Tibial artery (tissue), 4 donors: ENCODE measurements around the gene BORCS8.

ENCODE experiments used
- DNase-seq, 2 donors: peaks; one replicate each; pipeline ENCODE4 v3.0.0-alpha.2; 2019
- H3K27ac ChIP-seq, 2 donors: fragments of 200-600 bp; sonication (generic) in 1 of 2; 1 replicate in 1 of 2; 2 replicates in 1 of 2; pipeline ENCODE4 v1.5.1; 2018 to 2019; ENCODE audit warnings: mild to moderate bottlenecking in 1 of 2
- H3K27me3 ChIP-seq, 2 donors: fragments of 200-600 bp; sonication (generic) in 1 of 2; one replicate each; pipeline versions ENCODE4 v1.5.1 to v1.6.0; 2016 to 2019
- H3K36me3 ChIP-seq, 3 donors: fragments of 200-600 bp; sonication (generic) in 2 of 3; one replicate each; pipeline ENCODE4 v1.5.1; 2016 to 2019; ENCODE audit warnings: mild to moderate bottlenecking in 2 of 3
- H3K4me1 ChIP-seq, 4 donors: fragments of 200-600 bp; sonication (generic) in 2 of 4; 1 replicate in 3 of 4; 2 replicates in 1 of 4; pipeline ENCODE4 v1.5.1; 2016 to 2019
- H3K4me3 ChIP-seq, 2 donors: fragments of 200-600 bp; sonication (generic) in 1 of 2; 1 replicate in 1 of 2; 2 replicates in 1 of 2; pipeline ENCODE4 v1.5.1; 2018 to 2019; ENCODE audit warnings: mild to moderate bottlenecking in 2 of 2
- H3K9me3 ChIP-seq, 3 donors: fragments of 200-600 bp; sonication (generic) in 1 of 3; one replicate each; pipeline ENCODE4 v1.5.1; 2016 to 2019
- intact Hi-C: fragments of 100-400 bp; cut with DNase I; formaldehyde crosslinking; loops from one replicate; pipeline ENCODE4 v1.15.0; 2023; ENCODE audit warnings: low total_unique reads
- TF ChIP-seq, protein P1 (sequence below), 2 experiments: fragments of 200-600 bp in 1 of 2; fragments of 450-650 bp in 1 of 2; IDR thresholded peaks; one replicate each; pipeline ENCODE4 v1.5.1; 2017 to 2019; ENCODE audit warnings: antibody characterized with exemption in 2 of 2, mild to moderate bottlenecking in 1 of 2, moderate library complexity in 1 of 2

Gene BORCS8

DNA sequence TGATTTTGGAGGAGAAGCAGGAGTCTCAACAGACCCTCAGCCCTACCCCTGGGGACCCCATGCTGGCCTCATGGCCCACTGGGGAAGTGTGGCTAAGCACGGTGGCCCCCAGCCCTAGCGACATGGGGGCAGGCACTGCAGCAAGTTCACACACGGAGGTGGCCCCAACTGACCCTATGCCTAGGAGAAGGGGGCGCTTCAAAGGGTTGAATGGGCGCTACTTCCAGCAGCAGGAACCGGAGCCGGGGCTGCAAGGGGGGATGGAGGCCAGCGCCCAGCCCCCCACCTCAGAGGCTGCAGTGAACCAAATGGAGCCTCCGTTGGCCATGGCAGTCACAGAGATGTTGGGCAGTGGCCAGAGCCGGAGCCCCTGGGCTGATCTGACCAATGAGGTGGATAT is 34.7 kb upstream of the BORCS8 start:
- TF ChIP-seq, protein P1, sequence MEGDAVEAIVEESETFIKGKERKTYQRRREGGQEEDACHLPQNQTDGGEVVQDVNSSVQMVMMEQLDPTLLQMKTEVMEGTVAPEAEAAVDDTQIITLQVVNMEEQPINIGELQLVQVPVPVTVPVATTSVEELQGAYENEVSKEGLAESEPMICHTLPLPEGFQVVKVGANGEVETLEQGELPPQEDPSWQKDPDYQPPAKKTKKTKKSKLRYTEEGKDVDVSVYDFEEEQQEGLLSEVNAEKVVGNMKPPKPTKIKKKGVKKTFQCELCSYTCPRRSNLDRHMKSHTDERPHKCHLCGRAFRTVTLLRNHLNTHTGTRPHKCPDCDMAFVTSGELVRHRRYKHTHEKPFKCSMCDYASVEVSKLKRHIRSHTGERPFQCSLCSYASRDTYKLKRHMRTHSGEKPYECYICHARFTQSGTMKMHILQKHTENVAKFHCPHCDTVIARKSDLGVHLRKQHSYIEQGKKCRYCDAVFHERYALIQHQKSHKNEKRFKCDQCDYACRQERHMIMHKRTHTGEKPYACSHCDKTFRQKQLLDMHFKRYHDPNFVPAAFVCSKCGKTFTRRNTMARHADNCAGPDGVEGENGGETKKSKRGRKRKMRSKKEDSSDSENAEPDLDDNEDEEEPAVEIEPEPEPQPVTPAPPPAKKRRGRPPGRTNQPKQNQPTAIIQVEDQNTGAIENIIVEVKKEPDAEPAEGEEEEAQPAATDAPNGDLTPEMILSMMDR (IDR thresholded peaks at IDR 0.05) = no peak
- Histone ChIP-seq H3K27me3 (peaks cover 0 to 61% of the 10 kb centered on the region in 2 donors), H3K4me3 (no peak overlapping the region), H3K9me3 (no peaks in the 10 kb centered on the region), H3K36me3 (no peaks in the 10 kb centered on the region), H3K4me1 (peaks cover 0 to 9% (median 7%) of the 10 kb centered on the region in 4 donors), H3K27ac (no peak overlapping the region)
- intact Hi-C loops = no loop called here
- no peak for DNase-seq

DNA sequence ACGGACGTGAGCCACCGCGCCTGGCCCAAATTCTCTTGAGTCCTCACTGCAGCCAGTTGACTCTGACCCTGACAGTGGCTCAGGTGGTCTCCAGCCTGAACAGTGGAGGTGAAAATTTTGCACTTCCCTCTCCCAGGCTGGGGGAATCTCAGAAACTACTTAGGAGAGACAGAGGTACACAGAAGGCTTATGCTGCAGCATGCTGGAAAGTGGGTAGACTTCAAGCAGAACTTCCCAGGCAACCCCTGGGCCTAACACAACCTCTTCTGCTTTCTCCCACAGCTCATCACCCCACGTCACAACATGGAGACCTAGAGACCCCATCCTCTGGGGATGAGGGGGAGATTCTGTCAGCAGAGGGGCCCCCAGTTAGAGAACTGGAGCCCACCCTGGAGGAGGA is 34.3 kb upstream of the BORCS8 start:
- intact Hi-C loops = no loop called here
- TF ChIP-seq, protein P1 (IDR thresholded peaks at IDR 0.05) = no peak
- DNase-seq = no peak

DNA sequence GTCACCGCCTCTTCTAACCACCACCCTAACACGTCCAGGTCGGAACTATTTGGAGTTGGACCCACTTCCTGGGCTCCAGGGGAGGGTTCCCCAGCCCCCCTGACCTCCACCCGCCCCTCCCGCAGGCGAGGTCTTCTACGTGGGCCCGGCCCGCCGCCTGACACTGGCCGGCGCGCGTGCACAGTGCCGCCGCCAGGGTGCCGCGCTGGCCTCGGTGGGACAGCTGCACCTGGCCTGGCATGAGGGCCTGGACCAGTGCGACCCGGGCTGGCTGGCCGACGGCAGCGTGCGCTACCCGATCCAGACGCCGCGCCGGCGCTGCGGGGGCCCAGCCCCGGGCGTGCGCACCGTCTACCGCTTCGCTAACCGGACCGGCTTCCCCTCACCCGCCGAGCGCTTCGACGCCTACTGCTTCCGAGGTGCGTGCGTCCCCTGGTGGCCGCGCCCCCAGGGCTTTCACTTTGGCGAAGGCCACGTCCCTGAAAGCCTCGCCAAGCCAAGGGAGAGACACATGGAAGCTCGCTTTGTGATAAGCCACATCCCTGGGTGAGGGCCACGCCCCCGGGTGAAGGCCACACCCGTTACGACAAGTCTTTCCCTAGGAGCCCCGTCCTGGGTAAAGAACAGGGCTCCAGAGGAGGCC is 33.0 kb upstream of the BORCS8 start:
- no peaks in the 10 kb centered on the region for H3K36me3 ChIP-seq
- H3K27ac ChIP-seq = no peak overlapping the region
- peaks cover 0 to 9% (median 7%) of the 10 kb centered on the region in 4 donors for H3K4me1 ChIP-seq
- H3K9me3 ChIP-seq = no peaks in the 10 kb centered on the region
- DNase-seq = peak; percentile 27 to 69
- H3K27me3 ChIP-seq = peaks cover 0 to 61% of the 10 kb centered on the region in 2 donors
- intact Hi-C loops = no loop called here
- peak overlapping the region; percentile 13 to 45 for H3K4me3 ChIP-seq
- TF ChIP-seq, protein P1 (IDR thresholded peaks at IDR 0.05) = peak; percentile 34 to 45

More for the DNA sequence above, 34.3 kb upstream of the BORCS8 start:
- Histone ChIP-seq H3K36me3 (no peaks in the 10 kb centered on the region), H3K4me1 (peaks cover 0 to 9% (median 7%) of the 10 kb centered on the region in 4 donors), H3K4me3 (no peak overlapping the region), H3K9me3 (no peaks in the 10 kb centered on the region), H3K27ac (no peak overlapping the region), H3K27me3 (peaks cover 0 to 61% of the 10 kb centered on the region in 2 donors)

DNA sequence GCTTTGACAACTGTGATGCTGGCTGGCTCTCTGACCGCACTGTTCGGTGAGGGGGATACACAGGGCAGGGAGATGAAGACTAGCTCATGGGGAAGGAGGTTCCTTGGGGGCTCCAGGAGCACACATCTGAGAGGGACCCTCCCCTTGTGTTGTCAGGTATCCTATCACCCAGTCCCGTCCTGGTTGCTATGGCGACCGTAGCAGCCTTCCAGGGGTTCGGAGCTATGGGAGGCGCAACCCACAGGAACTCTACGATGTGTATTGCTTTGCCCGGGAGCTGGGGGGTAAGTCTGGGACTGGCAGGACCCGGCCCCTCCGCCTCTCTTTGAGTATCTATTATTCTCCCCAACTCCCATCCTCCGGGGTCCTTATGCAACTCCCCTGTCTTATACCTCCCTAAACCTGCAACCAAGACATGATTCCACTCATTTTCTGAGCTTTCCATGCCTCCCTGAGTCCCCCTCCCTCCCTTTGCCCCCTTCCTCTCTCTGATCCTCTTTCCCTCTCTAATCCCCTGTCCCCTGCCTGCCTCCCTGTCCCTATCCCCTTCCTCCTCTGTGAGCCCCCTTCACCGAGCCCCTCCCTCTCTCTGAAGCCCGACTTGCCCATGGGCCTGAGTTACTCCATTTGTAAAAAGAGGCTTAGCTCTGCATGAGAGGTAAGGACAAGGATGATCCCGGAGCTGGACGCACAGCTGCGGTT is 32.3 kb upstream of the BORCS8 start:
- Histone ChIP-seq H3K4me3 (no peak overlapping the region), H3K36me3 (no peaks in the 10 kb centered on the region), H3K27ac (no peak overlapping the region), H3K9me3 (no peaks in the 10 kb centered on the region), H3K27me3 (peaks cover 0 to 62% of the 10 kb centered on the region in 2 donors), H3K4me1 (peaks cover 0 to 9% (median 7%) of the 10 kb centered on the region in 4 donors)
- DNase-seq = no peak
- TF ChIP-seq, protein P1 (IDR thresholded peaks at IDR 0.05) = no peak
- intact Hi-C loops = no loop called here

DNA sequence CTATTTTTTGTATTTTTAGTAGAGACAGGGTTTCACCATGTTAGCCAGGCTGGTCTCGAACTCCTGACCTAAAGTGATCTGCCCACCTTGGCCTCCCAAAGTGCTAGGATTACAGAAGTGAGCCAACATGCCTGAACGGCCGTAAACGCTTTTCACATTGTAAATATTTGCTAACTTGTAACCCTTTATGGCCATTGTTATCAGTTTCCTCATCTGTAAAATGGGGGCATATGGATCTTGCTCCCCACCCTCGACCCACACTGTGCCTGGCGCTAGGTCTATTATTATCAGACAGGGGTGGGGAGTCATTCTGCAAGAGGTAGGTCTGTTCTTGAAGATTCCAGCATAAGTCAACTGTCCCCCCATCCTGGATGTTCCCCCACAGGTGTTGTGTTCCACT is 31.7 kb upstream of the BORCS8 start:
- Histone ChIP-seq H3K9me3 (no peaks in the 10 kb centered on the region), H3K36me3 (no peaks in the 10 kb centered on the region), H3K4me3 (no peak overlapping the region), H3K27me3 (peaks cover 0 to 63% of the 10 kb centered on the region in 2 donors), H3K4me1 (peaks cover 0 to 9% (median 7%) of the 10 kb centered on the region in 4 donors), H3K27ac (no peak overlapping the region)
- intact Hi-C loops = no loop called here
- DNase-seq = no peak
- TF ChIP-seq, protein P1 (IDR thresholded peaks at IDR 0.05) = no peak
